Stimulated activated CD4-positive, alpha-beta T cell treated with anti-CD3 and anti-CD28 coated beads, Interleukin-1b, Interleukin-23, amount 100 ng/mL, for 48 hours (primary cell): Measurements from ENCODE around the gene HES7.
A peak's percentile ranks its signal among the peaks of the same experiment; 100 is the strongest.

Source experiments
- DNase-seq: peaks from one replicate; pipeline ENCODE4 v3.0.0-alpha.2; 2020

HES7 gene

DNA sequence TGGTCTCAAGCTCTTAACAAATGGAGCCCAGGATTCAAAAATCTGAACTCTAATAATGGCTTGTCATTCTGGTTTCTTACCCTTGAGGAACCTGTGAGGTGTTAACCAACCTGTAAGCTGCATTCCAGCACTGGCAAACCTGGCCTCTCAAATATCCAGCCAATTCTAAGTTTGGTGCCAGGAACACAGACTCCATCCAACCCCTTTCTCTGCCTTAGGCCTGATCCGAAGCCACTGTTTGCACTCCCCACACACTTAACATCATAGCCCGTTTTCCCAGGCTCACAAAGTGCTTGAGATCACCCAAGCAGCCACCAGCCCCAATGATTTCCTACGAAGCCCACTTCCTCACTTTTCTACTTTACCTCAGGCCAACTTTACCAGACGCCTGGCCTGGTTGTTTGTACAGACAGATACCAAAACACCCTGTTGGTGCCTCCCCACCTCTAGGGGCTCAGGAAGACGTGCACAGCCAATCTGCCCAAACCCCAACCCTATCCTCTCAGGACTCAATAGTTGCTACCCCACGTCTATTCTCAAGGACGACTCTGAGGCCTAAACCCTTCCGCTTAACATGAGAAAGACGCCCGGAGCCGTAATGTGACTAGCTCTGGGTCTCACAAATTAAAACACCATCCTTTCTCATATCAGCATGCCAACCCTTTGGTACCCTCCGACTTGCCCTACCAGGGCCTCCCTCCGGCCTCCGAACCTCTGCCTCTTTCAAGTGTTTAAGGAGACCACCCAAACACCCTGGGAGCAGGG is 31.5 kb upstream of the HES7 start:
- DNase-seq = no peak

DNA sequence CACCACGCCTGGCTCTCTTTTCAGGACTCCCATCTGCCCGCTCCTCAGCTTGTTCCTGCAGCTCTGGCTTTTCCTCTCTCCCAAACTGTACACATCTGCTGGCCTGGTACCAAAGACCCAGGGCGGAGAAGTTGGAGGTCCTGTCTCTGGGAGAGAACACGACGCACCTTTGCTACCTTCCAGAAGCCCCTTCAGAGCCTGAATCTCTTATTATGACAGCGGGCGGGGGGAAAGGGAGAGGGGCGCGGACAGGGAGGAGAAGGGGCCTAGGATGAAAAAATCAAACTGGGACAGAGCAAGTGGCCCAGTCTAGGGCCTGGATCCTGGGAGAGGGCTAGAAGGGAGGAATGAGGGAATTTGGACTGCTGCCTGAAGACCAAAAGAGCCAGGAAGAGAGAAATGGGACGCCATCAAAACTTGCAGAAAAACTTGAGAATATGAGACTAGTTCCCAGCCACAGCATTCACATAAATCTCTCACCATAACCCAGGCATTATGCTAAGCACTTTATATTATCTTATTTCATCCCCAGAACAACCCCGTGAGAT is 30.8 kb upstream of the HES7 start:
- DNase-seq = no peak

DNA sequence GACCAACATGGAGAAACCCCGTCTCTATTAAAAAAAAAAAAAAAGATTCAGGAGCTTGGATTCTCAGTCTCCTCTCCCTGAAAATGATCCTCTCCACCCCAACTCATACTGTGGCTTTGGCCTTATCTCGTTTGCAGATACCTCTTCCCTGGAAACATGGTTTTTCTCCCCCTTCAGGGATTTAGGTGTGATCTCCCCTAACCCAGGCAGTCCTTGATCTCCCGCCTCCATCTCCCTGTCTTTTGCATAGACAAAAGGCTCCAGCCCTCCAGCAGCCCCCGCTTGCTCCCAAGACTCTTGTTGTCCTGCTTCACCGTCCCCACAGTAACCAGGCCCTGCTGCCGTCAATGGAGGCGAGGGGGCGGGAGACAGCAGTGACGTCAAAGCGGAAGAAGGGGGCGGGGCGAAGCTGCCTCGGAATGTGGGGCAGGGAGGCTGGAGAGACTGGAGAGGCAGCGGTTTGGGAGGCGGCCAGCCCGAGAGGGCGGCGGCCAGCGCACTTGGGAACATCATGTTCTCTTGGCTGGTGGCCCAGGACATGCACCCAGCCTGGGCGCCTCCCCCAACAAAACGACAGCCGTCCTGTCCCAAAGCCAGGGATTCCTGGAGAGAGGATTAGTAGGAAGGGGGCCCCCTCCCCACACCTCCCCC is 30.2 kb upstream of the HES7 start:
- peak; percentile 89 for DNase-seq

DNA sequence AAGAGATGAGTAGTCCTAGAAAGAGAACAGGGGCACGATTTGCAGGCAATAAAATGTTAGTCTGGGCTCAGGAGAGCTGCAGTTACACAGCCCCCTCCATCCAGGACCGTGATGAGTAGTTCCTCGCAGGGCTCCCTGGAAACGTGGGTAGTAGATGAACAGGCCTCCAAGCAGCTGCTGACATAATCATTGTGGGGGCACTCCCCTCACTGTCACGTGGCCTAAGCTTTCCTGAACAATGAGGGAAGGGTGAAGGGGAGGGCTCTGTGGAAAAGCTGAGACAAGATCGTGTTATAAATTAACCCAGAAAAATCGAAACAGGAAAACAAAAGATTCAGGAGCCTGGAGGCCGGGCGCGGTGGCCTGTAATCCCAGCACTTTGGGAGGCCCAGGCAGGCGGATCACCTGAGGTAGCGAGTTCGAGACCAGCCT is 29.6 kb upstream of the HES7 start:
- DNase-seq = peak; percentile 78

DNA sequence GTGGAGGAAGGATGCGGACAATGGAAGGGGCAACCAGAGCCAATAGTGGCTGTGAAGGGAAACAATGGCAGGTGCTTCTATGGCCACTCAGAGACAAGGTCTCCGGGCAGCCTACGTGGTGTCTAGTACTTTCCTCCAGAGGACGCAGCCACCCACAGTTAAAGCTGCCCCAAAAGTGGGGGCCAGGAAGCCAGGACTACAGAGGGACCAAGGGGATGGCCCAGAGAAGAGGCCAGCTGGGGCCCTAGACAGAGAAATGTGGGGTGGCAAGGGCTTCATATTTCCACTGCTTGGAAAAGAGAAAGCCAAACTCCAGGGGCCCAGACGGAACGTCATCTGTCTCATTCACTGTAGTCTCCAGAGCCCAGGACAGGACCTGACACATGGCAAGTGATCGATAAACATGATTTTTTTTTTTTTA is 29.1 kb upstream of the HES7 start:
- no peak for DNase-seq

DNA sequence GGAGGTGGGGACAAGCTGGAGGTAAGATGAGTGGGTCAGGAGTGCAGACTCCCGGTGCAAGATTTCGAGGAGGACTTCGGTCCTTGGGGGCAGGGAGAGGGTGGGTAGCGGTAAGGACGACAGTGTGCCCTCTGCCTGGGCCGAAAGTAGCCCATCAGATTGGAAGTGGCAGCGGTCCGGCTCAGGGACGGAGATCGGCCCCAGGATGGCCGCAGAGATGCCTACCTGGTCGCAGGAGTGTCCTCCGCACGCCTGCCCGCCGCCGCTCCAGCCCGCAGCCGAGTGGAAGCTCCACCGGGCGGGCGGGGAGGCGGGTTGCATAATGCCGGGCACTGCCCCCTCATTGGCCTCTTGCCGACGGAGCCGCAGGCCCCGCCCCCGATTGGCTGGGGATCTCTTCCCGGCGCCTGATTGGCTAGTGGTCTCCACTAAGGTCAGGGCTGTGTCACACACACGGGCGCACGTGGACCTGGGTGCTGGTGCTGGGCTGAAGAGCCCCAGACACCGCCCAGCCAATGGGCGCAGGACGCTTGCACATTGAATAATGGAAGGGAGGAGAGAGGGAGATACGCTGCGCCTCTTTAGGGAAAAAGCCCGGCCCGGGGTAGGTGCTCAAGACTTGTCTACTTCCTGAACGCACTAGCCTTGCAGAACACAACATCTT is 28.3 kb upstream of the HES7 start, which contains the start of gene PER1:
Gene PER1 (minus strand): TSS at position 293 of the 664 bp plus-strand sequence. CDS start 1,698 bp downstream, outside the sequence.
- peak; percentile 93 for DNase-seq

DNA sequence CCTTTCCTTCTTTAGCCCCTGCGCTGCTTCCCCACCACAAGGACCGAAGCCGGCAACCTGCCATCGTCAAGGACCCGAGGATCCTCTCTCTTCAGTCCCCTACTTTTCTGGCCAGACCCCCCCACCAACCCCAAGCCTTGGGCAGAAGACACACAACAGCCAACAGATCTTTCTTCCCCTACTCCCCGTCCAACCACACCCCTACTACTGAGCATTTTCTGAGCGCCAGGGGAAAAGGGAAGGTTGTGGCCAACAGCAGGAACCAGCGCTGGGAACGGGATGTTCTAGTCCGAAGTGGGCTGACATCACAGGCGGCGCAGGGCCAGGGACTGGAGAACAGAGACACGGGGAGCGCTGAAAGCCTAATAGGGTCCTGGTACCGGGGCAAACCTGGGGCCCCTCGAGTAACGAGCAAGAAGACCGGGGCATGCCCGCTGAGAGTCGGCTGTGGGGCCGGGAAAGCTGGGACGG is 27.8 kb upstream of the HES7 start:
- DNase-seq = no peak

DNA sequence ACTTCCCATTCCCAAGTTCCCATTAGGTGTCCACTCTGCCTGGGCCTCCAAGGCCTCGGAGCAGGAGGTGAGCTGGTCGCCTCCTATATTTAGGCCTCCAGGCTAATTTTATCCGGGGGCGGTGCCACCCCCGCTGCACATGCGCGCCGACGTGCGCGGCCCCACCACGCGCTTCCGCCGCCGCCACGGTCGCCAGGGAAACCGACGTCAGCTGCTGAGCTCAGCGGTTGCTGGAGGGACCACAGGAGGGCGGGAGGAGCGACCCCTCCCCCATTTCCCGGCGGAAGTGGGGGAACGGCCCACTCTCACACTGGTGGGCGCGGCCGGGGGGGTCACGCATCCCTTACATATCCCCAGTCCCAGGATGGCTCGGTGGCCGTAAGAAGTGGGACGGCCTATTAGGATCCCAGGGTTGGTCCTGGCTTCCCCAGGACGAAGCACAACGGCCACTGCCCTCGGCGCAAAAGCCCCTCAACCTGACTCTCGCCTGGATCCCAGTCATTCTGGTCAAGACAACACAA is 27.3 kb upstream of the HES7 start:
- DNase-seq = peak; percentile 83

DNA sequence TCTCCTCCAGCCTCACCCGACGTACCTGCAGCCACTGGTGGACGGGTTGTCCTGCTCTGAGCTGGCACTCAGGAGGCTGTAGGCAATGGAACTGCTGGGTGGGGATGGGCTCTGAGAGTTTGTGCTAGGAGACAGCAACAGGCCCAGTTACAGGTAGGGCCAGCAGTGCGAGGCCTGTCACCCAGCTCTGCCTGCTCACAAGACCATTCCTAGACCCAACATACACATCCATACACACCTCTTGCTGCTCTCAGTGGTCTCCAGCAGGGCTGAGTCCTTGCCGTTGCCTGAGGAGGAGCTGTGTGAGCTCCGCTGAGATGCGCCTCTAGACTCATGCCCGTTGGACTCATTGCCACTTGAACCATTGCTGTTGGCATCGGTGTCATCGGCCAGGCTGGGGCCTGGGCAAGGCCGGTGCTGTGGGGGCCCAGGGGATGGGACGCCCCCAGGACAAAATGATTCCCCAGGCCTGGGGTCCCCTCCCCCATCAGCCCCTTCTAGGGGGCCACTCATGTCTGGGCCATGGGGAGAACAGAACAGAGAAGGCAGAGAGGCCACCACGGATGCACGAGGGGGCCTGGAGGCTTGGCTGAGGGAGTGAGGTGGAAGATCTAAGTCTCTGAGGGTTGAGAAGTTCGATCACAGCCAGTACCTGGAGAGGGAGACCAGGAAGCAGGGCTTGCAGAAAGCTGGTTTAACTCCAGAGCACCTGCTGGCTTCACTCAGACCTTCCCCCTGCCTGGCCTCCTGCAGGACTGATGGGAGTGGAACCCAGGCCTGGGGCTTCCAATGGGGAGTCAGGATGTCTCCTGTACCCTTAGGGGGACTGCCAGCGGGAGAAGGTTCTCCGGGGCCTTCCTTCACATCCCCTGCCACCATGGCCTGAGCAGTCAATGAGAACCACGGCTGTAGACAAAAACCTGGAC is 26.6 kb upstream of the HES7 start:
- no peak for DNase-seq

DNA sequence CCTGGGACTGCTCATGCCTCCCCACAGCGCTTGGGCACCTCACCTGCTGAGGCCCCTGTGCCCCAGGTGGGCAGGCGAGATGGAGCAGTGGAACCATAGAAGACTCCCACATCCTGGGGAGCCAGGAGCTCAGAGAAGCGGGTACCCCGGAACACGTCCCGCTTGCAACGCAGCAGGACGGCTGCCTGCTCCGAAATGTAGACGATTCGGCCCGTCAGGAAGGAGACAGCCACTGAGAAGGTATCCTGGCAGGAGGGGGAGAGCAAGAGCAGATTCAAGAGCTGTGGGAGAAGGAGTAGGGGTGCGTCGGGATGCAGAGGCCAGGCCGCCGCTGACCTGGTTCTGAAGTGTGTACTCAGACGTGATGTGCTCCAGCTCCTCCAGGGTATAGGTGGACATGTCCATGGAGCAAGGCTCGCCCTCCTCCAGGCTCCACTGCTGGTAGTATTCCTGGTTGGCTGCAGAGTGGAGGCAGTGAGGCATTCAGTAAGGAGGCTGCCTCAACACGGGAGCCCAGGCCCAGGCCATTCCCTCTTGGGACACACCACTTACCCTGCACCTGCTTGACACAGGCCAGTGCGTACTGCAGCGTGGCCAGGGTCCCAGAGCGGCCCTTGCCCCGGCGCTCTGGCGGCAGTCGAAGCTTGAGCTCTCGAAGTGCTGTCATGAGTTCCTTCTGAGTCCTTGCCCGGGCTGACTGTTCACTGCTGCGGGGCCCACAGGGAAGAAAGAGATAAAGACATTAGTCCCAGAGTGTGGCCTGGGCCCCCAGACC is 25.7 kb upstream of the HES7 start:
- no peak for DNase-seq

DNA sequence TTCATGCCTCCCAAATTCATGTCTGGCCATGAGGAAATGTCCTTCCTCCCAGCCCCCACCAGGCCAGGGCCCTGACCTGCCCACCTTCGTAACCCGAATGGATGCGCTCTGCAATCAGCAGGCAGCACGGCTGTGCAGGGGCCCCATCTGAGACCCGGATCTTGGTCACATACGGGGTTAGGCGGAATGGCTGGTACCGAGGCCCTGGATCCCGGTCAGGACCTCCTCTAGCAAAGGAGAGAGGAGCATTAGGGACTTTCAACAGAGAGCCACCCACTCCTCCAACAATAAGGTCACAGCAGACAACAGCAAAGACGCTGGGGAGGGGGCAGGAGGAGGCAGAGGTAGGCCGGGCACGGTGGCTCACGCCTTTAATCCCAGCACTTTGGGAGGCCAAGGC is 24.7 kb upstream of the HES7 start:
- DNase-seq = no peak

DNA sequence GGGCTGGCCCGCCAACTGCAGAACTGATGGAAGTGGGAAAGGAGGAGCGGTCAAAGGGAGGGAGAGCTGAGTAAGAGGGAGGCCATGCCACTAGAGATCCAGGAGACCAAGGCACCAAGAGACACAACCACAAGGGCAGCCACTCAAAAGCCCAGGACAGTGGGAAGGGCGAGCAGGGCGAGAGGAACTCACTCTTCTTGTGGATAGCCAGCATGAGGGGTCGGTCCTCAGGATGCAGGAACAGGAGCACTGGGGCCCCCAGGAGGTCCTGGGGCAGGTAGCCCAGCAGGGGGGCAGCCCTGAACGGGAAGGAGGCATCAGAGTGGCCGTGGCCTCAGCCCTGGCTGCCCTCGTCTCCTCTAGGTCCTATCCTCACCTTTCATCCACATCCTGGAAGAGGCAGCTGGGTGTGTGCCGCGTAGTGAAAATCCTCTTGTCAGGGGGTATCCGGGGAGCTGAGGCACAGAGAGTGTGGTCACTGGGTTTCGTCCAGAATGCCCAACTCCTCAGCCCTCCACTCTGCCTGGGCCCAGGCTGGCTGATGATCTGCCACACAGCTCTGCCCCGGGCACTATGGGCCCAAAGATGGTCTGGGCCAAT is 24.0 kb upstream of the HES7 start:
- no peak for DNase-seq

DNA sequence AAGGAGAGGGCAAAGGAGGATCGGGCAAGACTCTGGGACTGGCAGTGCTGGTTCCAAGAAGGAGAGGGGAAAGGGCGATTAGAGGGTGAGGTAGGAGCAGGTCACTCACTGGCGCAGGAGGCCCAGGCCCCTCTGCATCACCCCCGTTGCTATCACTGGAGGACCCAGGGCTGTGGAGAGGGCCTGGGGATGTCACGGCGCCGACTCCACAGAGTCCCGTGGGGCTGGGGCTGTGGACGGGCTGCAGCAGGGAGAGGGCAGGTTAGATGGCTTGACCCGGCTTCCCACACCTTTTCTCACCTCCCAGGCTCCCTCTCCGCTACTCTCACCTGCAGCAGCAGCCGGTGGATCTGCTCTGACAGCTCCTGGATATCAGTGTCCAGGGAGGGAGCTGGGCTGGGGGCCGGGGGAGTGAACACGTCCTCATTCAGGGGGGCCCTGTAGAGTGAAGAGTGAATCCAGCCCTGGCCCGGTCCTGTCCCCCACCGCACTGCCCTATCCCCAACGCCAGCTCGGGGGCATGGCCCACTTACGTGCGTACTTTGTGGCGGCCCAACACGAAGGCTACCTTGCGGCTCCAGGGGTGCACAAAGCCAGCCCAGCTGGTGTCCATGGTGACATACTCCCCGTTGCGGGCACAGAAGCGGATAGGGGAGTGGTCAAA is 23.4 kb upstream of the HES7 start:
- no peak for DNase-seq

DNA sequence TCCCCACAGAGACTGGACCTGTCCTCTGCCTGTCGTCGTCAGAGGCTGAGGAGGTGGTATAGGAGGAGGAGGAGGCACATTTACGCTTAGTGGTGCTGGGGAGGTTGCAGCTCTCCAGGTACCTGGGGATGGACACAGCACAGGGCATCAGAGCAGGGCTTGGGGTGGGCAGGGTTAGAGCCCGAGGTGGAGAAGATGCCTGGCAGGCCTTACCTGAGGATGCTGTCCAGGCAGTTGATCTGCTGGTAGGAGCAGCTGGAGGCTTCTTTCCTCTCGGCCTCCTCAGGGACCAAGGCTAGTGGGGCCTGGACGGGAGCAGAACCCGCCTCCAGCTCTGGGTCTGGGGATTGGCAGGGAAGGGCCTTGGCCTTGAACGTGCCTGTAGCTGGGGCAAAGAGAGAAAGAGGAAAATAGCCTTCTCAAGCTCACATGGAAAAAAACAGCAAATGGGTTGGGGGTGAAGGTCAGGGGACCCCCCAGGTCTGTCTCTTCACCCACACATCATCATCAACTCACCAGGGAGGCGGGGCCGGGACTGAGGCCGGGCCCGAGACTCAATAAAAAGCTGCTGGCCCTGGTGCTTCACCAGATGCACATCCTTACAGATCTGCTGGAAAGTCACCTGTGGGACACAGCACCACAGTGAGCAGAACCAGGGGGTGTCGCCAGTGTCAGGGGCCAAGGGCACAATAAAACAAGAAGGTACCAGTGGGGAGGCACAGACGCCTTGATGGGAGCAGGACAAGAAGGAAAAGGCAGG is 22.7 kb upstream of the HES7 start:
- no peak for DNase-seq

DNA sequence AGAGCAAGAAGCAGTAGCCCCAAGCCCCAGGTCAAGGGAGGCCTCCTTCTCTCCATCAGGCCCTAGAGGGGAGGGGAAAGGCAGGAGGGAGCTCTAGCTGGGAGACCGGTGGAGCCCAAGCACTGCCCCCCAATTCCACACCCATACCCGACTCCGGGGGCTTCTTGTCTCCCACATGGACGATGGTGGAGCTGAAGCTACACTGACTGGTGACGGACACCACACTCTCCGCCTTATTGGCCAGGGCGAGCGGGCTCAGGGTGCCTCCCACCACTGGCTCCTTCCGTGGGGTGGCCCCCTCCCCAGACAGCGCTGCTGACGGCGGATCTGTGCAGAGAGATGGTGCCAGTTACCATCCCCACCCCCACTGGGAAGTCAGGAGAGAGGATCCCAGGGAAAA is 21.9 kb upstream of the HES7 start:
- DNase-seq = no peak

DNA sequence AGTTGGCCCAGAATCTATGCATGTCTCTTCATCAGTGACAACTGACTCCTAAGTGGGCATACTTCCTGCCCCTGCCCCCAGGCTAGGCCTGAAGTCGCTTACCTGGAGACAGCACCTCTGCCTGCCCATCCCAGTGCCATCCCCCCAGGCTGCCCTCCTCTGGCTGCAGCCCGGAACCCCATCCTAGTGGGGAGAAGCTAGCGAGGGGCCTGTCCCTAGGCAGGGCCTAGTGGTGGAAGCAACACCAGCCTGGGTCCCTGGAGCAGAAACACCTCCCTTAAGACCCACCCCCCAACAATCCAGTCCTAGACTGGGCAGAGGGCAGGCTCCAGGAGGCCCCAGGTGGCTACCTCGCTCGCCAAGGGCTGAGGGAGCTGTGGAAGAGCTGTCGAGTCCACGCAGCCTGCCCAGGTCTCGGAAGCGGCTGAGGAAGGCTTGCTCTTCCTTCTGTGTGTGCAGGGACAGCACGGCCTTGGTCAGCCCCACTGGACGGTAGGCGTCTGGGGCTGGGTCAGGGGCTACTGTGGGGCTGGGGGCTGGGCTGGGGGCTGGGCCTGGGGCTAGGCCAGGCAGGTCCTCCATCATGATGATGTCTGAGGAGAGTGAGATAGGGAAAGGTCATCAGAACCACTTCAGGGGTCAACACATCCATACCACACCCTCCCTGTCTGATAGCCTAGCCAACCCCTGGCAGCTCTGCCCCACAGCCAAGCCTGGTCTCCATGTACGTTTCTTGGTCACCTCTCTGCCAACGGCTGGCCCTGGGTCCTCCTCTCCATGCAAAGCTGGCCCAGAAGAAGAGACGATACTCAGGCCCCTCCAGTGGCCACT is 20.7 kb upstream of the HES7 start:
- DNase-seq = no peak

DNA sequence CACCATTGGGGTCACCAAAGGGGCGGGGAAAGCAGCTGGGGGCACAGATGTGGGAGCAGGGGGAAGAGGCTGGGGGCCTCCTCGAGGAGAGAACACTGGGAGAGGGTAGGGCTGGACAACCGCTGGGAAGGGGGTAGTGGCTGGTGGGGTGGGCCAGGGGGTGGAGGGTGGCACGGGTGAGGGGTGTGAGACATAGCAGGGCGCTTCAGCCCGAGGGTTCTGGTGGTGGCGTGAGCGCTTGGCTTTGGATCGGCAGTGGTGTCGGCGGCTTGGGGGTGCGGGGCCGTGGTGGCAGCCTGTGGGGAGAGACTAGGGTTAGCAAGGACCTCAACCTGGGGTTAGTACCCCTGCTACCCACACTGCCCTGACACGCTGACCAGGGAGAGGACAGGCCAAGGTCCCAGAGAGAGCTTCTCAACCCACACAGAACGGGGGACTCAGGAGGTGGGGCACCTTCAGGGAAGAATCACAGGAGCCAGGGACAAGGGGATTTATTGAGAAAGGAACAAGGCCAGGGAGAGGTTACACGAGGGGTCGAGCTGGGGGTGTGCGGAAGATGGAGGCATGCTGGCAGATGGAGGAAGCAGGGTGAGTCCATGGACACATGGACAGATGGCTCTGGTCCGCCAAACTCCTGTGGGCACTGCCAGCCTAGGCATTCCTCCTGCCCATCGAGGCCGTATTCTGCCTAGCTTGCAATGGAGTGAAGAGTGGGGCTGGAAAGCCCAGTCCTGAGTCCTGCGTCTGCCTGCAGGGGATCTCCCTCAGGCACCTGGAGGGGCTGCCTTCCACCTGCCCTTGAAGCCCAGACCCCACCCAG is 19.9 kb upstream of the HES7 start:
- no peak for DNase-seq
